Measurements from ENCODE around the gene ATG9B.

ATG9B gene, protein sequence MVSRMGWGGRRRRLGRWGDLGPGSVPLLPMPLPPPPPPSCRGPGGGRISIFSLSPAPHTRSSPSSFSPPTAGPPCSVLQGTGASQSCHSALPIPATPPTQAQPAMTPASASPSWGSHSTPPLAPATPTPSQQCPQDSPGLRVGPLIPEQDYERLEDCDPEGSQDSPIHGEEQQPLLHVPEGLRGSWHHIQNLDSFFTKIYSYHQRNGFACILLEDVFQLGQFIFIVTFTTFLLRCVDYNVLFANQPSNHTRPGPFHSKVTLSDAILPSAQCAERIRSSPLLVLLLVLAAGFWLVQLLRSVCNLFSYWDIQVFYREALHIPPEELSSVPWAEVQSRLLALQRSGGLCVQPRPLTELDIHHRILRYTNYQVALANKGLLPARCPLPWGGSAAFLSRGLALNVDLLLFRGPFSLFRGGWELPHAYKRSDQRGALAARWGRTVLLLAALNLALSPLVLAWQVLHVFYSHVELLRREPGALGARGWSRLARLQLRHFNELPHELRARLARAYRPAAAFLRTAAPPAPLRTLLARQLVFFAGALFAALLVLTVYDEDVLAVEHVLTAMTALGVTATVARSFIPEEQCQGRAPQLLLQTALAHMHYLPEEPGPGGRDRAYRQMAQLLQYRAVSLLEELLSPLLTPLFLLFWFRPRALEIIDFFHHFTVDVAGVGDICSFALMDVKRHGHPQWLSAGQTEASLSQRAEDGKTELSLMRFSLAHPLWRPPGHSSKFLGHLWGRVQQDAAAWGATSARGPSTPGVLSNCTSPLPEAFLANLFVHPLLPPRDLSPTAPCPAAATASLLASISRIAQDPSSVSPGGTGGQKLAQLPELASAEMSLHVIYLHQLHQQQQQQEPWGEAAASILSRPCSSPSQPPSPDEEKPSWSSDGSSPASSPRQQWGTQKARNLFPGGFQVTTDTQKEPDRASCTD

DNA sequence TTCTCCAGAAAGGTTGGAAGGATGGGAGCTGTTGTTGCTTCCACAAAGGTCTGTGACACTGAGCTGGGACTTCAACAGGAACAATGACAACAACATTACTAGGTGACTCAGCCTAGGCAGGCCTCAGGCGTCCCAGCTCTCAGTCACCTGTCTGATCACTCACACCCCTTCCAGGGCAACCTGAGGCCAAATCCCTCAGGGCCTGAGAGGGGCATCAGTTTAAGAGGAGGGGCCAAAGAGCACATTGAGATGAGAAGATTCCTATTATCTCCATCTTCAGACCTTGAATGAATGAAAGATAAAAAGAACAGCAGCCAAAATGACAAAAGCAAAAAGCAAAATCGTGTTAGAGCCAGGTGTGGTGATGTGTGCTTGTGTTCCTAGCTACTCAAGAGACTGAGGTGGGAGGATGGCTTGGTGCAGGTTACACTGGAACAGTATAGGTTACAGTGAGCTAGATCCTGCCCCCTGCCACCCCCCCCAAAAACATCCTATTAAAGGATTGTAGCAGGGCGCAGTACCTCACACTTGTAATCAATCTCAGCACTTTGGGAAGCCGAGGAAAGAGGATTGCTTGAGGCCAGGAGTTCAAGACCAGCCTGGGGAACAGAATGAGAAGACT, at the start of gene ATG9B:
Gene ATG9B (minus strand): TSS at position 60 of the 622 bp plus-strand sequence. CDS start 71 bp downstream, outside the sequence.
- DNase-seq, result no peak

DNA sequence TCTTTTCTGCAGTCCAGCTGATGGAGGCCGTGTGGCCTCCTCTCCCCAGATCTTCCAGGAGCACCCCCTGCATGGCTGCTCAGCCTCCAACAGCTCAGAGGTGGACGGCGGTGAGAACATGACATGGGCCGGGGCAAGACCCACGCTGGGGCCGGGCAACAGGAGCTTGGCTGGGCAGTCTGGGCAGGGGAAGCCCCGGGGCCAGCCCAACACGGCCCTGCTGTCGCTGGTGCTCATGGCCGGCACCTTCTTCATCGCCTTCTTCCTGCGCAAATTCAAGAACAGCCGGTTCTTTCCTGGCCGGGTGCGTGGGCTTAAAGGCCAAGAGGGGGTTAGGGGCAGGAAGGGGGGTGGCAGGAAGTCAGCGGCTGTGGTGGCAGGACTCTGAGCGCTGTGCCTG, 49.7 kb upstream of the ATG9B start:
- no peak for DNase-seq

DNA sequence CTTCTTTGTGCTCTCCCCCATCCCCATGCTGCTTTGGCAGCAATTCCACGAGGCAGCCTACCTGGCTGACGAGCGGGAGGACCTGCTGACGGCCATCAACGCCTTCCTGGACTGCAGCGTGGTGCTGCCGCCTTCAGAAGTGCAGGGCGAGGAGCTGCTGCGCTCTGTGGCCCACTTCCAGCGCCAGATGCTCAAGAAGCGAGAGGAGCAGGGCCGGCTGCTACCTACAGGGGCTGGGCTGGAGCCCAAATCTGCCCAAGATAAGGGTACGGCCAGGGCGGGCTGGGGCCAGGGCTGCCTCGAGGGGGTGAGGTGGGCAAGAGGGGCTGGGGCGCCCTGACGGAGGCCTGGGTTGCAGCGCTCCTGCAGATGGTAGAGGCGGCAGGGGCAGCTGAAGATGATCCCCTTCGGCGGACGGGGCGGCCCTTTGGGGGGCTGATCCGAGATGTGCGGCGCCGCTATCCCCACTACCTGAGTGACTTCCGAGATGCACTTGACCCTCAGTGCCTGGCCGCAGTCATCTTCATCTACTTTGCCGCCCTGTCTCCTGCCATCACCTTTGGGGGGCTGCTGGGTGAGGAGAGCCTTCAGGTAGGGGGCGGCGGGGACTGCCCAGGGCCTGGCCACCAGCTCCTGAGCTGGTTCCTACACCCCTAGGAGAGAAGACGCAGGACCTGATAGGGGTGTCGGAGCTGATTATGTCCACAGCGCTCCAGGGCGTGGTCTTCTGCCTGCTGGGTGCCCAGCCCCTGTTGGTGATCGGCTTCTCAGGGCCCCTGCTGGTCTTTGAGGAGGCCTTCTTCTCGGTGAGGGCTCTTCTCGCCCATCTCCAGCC, 47.0 kb upstream of the ATG9B start:
- DNase-seq, result no peak

DNA sequence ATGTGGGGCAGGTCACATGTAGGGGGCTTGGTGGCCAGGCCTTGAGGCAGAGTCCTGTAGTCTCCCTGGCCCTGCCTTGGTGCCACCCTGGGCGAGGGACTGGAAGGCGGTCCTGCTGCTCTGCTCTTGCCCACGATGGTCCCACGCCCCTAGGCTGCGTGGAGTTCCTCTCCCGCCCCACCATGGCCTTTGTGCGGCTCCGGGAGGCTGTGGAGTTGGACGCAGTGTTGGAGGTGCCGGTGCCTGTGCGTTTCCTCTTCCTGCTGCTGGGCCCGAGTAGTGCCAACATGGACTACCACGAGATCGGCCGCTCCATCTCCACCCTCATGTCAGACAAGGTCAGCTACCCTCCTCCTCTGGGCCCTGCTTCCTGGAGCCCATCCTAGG, 46.3 kb upstream of the ATG9B start:
- DNase-seq, result no peak

DNA sequence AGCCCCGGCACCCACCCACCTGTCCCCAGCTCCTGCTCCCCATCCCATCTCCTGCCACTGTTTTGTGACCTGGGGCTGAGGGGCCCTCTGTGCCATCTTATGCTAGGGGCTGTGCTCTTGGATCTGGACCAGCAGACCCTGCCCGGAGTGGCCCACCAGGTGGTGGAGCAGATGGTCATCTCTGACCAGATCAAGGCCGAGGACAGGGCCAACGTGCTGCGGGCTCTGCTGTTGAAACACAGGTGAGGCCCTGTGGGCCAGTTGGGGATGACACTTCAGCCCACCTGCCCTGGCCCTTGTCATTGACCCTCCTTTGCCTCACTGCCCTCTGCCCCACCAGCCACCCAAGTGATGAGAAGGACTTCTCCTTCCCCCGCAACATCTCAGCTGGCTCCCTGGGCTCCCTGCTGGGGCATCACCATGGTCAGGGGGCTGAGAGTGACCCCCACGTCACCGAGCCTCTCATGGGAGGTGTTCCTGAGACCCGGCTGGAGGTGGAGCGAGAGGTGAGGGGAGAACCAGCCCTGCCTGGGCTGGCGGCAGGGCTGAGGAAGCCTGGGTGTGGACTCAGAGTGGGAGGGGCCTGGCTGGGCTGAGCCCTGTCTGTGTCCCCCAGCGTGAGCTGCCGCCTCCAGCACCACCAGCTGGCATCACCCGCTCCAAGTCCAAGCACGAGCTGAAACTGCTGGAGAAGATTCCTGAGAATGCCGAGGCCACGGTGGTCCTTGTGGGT, 45.7 kb upstream of the ATG9B start:
- DNase-seq, result no peak

DNA sequence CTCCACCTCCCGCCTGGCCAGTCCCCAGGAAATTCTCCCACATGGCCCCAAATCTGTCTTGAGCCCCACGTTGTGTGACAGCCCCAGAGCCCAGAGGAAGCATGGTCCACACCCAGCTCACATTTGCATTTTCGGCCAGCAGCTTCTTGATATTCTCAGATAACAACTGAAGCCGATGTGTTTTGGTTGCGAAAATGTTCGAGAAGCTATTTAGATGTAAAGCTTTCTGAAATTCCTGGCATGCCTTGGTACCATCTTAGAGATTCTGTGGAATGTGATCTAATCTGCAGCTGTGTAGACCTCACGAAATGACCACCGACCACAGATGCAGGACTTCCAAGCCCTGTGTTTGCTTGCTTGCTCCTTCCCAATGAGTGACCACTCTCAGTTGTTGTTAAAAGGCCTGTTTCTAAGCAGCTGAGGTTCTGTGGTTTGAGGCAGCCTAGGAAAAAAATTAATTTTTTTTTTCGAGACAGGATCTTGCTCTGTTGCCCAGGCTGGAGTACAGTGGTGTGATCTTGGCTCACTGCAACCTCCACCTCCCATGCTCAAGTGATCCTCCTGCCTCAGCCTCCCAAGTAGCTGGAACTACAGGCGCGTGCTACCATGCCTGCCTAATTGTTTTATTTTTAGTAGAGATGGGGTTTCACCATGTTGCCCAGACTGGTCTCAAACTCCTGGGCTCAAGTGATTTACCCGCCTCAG, 43.9 kb upstream of the ATG9B start:
- DNase-seq, result no peak

DNA sequence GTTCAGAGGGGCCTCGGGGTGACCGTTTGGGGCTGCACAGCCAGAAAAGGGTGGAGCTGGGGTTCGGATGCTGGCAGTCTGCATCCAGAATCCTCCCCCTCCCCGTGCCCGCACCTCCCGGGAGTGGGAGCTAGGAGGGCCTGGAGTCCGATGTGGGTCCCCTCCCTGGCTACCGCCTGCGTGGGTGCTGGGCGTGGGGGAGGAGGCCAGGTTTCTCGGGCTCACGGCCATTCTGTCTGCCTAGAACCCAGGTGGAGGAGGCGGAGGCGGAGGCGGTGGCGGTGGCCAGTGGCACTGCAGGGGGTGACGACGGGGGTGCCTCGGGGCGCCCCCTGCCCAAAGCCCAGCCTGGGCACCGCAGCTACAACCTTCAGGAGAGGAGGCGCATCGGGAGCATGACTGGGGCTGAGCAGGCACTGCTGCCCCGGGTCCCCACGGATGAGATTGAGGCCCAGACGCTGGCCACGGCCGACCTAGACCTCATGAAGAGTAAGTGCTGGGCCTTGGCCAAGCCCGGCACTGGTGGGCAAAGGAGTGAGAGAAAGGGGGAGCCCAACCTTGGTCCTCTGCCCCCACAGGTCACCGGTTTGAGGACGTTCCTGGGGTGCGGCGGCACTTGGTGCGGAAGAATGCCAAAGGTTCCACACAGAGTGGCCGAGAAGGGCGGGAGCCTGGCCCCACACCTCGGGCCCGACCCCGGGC, 42.1 kb upstream of the ATG9B start:
- DNase-seq, result no peak

DNA sequence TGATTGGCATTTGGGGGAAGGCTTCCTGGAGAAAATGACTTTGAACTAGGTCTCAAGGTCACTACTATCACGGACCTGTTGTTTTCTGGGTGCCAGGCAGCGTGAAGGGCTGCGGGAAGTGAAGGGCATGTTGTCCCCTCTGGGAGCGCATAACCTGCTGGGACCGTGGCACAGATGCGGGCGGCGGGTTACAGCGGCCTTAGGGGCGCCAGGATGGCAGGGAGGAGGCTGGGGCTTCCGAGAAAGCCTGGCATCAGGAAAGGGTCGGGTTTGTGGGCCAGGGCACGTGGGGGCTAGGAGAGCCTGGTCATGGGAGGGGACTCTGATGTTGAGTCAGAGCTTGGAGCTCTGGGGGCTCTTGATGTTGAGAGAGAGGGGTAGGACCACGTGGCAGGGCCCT, 41.2 kb upstream of the ATG9B start:
- DNase-seq, result no peak

DNA sequence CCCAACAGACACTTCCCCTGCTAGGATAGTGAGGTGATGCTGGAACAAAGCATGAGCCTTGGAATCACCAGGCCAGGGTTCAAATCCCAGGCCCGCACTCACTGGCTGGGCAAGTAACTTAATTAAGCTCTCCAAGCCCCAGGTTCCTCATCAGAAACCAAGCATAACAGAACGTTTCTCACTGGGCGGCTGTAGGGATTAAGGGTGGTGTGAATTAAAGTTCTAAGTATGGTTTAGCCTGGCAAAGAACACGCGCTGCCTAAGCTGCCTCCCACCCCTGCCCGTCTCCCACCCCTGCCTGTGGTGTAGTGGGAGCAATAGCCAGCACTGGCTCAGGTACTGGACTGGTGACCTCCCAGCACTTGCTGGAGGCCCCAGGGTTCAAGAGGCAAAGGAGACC, 40.7 kb upstream of the ATG9B start:
- DNase-seq, result no peak

DNA sequence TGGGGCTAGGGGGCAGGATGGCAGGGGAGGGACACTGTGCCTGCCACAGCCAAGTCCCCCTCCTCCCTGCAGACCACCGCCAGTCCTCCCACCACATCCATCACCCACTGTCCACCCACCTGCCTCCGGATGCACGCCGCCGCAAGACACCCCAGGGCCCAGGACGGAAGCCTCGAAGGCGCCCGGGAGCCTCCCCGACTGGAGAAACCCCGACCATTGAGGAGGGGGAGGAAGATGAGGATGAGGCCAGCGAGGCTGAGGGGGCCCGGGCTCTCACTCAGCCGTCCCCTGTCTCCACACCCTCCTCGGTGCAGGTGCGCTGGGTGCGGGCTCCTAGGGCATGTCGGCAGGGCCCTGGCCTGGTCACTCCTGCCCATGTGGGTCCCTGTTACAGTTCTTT, 40.2 kb upstream of the ATG9B start:
- no peak for DNase-seq

DNA sequence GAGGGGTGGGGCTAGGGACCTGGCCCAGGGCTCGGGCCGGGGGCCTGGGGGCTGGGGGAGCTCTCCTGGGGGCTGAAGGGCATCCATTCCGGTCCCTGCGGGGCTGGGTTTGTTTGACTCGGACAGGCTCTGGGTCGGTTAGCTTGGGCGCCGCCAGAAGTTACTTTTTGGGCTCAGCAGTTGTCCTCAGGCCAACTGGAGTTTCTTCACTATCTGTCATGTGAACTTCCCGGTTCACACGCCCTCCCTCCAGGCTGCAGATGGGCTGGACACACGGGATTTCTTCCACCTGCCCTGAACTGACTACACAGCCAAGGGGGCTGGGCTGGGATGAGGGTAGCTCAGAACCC, 38.9 kb upstream of the ATG9B start:
- DNase-seq, result no peak

DNA sequence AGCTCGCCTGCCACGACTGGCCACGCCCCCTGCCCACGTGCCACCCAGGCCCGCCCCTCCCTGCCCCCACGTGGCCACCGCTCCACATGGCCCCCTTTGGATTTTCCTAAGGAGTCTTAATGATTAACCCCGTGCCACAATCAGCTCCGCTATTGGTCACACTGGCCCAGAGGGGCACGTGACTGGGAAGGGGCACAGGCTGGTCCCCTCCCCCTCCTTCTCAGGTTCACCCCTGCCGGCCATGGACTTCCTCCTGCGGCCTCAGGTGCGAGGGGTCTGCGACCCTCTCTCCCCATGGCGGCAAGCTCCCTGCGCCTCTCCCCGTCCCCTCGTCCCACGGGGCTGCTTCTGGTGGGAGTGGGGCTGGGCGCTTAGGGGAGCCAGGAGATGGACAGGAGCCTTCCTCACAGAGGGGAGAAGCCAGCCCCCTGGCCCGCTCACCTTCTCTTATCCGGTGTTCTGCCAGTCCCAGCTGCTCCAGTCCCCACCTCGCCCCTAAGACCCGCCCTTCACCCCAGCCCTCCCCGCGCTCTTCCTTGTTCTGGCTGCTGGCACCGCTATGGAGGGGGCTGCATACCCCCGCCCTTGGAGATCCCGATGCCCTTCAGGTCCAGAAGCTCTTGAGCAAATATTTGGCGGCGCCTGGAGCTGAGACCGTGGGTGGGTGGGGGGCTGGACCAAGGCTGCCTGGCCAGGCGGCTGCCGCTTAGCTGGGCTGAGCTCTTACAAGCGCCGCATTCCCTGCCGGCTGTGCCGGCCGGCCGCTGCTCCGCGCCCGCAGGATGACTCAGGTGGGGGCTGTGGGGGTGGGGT, 38.3 kb upstream of the ATG9B start:
- no peak for DNase-seq

DNA sequence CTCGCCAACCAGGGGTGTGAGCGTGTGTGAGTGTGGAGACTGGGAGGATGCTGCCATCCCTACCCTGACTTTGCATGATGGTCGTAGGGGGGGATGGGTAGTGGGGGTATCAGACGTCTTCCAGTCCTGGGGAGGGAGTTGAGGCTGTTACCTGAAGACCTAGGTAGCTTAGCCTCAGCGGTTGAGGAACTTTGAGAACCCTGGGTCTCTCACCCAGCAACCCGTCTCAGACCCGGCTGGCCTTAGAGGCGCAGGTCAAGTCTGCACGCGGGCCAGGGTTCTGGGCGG, 37.8 kb upstream of the ATG9B start:
- no peak for DNase-seq

DNA sequence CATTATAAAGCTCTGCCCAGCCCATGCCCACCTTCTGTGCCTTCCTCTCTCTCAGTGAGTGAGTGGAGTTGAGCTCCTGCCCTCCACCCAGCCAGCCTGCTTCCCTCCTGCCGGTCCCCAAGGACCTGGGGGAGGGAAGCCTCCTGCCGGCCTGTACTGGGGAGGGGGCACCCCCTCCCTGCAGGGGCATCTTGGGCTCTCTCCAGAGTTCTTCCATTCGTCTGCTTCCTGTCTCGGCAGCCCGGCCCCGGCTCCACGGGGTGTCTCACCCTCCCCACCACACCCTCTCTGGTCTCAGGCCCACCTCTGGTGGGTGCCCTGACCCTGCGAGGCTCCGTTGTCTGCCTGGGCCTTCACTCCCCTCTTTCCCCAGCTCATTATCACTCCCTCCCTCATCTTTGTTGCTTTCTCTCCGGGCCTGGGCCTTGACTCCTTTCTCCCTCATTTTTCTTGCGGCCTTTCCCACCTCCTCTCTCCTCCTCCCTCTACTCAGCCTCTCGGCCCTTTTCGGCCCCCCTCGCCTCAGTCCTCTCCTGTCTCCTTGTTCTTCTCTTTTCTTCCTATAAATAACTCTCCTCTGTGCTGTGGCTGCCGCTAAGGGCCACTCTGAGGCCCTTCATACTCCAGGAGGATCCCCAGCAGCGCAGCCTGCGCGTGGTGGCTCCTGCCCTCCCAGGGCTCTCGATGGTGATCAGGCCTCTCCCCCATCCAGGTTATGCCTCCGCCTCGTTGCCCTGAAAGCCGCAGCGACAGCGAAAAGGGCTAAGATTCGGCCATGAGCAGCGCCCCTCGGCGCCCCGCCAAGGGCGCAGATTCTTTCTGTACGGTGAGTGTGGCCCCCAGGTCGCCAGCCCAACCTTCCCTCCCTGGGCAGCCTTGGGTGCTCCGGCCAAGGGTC, 37.2 kb upstream of the ATG9B start:
- no peak for DNase-seq

DNA sequence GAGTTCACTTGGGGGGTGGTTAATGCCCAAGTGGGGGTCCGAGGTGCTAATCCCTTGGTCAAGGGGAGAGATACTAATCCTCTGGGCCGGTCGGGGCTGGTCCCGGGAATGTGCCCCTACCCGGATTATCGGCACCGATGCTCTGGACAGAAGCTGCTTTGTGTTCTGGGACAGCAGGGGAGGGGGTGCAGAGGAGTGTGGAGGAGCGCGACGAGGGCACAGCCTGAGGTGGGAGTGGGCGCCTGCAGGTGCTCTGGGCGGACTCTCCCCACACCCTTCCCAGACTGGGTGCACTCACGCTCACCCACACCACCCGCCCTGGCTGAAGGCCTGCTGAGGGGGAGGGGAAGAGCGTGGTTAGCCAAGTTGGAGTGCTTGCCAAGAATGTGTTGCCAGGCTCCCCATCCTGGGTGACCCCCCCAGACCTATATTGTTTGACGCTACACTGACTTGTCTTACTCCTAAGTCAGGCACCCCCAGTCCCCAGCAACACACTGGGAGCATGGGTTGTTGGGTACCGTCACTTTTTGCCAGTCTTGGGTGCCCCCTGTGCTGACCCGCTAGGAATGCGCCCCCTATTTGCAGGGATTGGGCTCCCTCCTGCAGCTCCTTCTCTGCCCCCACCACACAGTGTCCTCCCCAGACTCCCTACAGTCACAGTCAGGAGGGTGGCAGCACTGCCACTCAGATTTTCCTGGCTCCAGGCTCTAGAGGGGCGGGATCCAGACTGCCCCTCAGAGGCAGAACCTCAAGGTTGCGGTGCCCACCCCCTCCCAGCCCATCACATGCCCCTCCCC, 36.3 kb upstream of the ATG9B start:
- no peak for DNase-seq

DNA sequence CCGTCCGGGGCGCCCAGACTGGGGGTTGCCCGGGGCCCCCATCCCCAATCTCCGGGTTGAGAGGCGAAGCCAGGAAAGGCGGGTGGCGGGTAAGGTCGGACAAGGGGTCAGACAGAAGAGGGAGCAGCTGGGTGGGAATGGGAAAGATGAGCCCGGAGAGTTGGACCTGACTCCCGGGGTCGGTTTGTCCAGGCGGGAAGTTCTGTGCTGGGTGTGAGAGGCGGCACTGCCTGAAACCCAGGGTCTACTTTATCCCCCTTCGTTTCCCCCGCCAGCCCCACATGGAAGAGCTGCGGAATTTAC, 35.8 kb upstream of the ATG9B start:
- no peak for DNase-seq

DNA sequence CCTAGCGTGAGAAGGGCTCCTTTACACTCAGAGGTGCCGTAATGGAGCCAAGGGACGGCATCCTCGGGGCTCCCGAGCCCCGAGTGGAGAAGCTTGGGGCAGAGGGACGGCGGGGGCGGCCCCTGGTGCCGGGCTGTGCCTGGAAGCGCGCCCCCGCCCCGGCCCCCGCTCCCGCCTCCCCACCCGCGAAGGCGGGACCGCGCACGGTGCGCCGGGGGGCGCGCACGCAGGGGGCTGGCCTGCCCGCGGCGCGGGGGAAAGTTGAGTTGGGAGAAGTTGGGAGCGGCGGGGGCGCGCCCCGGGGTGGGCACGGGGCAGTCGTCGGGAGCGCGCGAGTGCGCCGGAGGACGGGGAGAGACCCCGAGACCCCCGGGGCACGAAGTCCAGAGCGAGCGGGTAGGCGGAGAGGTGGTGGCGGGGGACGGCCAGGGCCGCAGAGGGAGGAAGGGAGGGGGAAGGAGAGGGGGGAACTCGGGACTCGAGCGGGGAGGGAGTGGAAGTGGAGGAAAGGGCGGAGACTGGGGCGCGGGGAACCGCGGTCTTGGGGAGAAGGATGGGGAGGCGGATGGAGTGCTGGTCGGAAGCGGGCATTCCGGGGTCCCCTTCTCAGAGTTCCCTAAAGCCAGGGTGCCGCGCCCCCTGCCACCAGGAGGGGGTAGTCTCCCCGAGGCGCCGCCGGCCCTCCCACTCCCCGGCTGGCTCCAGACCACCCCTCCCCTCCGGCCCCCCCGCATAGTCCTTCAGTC, 35.2 kb upstream of the ATG9B start, which contains the start of gene SLC4A2:
Gene SLC4A2 (plus strand): TSS at position 223 of the 746 bp plus-strand sequence. CDS start 2,399 bp downstream, outside the sequence.
- no peak for DNase-seq

Data from NCI-H1417 treated with DMSO at 0.1 percent for 48 hours (cell line).